IMR-90 (cell line): ENCODE results near the gene DIAPH2. TPM values are rescaled to one million over a fixed set of nuclear protein-coding genes. Genes with fewer than 3 reads are reported as not detected.

Experiments used
- ATAC-seq: fragments of 200-7000 bp; cut with Tn5 transposase; 2 replicates; pipeline ENCODE4 v1.9.1; 2020; ENCODE audit warnings: low read depth, mild to moderate bottlenecking, moderate library complexity
- BruUV-seq: library from RNA; stranded (reverse); fragments of 400-500 nt; replicated peaks from 2 replicates; lab custom pipeline; 2021; lab: Mats Ljungman, UMichigan
- CTCF ChIA-PET: fragments of 300-600 bp; formaldehyde crosslinking; extraction: SDS; loops from one replicate; lab custom pipeline; 2021; ENCODE audit warnings: antibody characterized with exemption; lab: Yijun Ruan, JAX
- POLR2A ChIA-PET: fragments of 300-600 bp; sonication (Branson Sonifier 250); formaldehyde crosslinking; loops from one replicate; lab custom pipeline; 2022; ENCODE audit warnings: antibody characterized with exemption; ENCODE audit not compliant: unreplicated experiment; lab: Charles Lee
- DNase-seq: peaks from one replicate; pipeline ENCODE4 v3.0.0; 2013
- H2AFZ ChIP-seq: replicated peaks from 2 replicates; pipeline ENCODE3; 2013; ENCODE audit warnings: low read length, mild to moderate bottlenecking; ENCODE audit not compliant: poor library complexity
- H2AK5ac ChIP-seq: 2 replicates; pipeline ENCODE4 v1.6.1; 2013; ENCODE audit warnings: low read depth, low read length, inconsistent platforms
- H2AK9ac ChIP-seq: replicated peaks from 2 replicates; pipeline ENCODE3; 2013; ENCODE audit warnings: mild to moderate bottlenecking, low read depth, low read length, moderate library complexity; ENCODE audit not compliant: poor library complexity
- H2BK120ac ChIP-seq: 2 replicates; pipeline ENCODE4 v1.6.1; 2013; ENCODE audit warnings: low read depth, low read length, inconsistent platforms
- H2BK15ac ChIP-seq: 3 replicates; pipeline ENCODE4 v1.6.1; 2013; ENCODE audit warnings: low read depth, low read length, inconsistent platforms
- H2BK20ac ChIP-seq: 2 replicates; pipeline ENCODE4 v1.6.1; 2013; ENCODE audit warnings: low read depth, mild to moderate bottlenecking, inconsistent platforms, low read length, moderate library complexity
- H2BK5ac ChIP-seq: 2 replicates; pipeline ENCODE4 v1.6.1; 2013; ENCODE audit warnings: mild to moderate bottlenecking, low read depth, low read length, inconsistent platforms; ENCODE audit not compliant: poor library complexity, severe bottlenecking
- H3K14ac ChIP-seq: replicated peaks from 2 replicates; pipeline ENCODE4 v1.6.1; 2013; ENCODE audit warnings: low read depth, low read length, inconsistent platforms
- H3K18ac ChIP-seq: 2 replicates; pipeline ENCODE4 v1.6.1; 2013; ENCODE audit warnings: low read depth, low read length, control low read depth
- H3K23ac ChIP-seq: 2 replicates; pipeline ENCODE4 v1.6.1; 2013; ENCODE audit warnings: low read depth, low read length, inconsistent platforms
- H3K27ac ChIP-seq: 2 replicates; pipeline ENCODE4 v1.5.1; 2013; ENCODE audit warnings: mild to moderate bottlenecking, control low read depth, low read length; ENCODE audit not compliant: insufficient read depth
- H3K27me3 ChIP-seq: 2 replicates; pipeline ENCODE4 v1.6.1; 2013; ENCODE audit warnings: low read length; ENCODE audit not compliant: control insufficient read depth, insufficient read depth
- H3K36me3 ChIP-seq: 2 replicates; pipeline ENCODE4 v1.6.1; 2013; ENCODE audit warnings: low read length, mixed read lengths; ENCODE audit not compliant: control insufficient read depth, insufficient read depth
- H3K4ac ChIP-seq: 2 replicates; pipeline ENCODE4 v1.6.1; 2013; ENCODE audit warnings: low read depth, low read length, inconsistent platforms
- H3K4me1 ChIP-seq: 2 replicates; pipeline ENCODE4 v1.6.1; 2013; ENCODE audit warnings: low read length, mixed read lengths; ENCODE audit not compliant: control insufficient read depth, insufficient read depth
- H3K4me2 ChIP-seq: 2 replicates; pipeline ENCODE4 v1.6.1; 2013; ENCODE audit warnings: low read depth, mild to moderate bottlenecking, control low read depth, low read length, moderate library complexity
- H3K4me3 ChIP-seq: 2 replicates; pipeline ENCODE4 v1.5.1; 2013; ENCODE audit warnings: low read depth, mild to moderate bottlenecking, control low read depth, low read length, moderate library complexity; ENCODE audit not compliant: insufficient read depth
- H3K56ac ChIP-seq: 2 replicates; pipeline ENCODE4 v1.6.1; 2013; ENCODE audit warnings: low read length, inconsistent platforms; ENCODE audit not compliant: insufficient read depth; ENCODE audit errors: extremely low read depth
- H3K79me1 ChIP-seq, 2 experiments: 2 replicates each; pipeline ENCODE4 v1.6.1; 2013; ENCODE audit warnings: low read length in 2 of 2, inconsistent platforms in 1 of 2, low read depth in 1 of 2
- H3K9ac ChIP-seq: 2 replicates; pipeline ENCODE4 v1.6.1; 2013; ENCODE audit warnings: low read depth, low read length, control low read depth
- H3K9me1 ChIP-seq: 2 replicates; pipeline ENCODE4 v1.6.1; 2013; ENCODE audit warnings: low read length, inconsistent platforms; ENCODE audit not compliant: insufficient read depth
- H3K9me3 ChIP-seq: 2 replicates; pipeline ENCODE4 v1.6.1; 2013; ENCODE audit warnings: low read length; ENCODE audit not compliant: control insufficient read depth, insufficient read depth
- H4K20me1 ChIP-seq: 2 replicates; pipeline ENCODE4 v1.6.1; 2013; ENCODE audit warnings: low read length, inconsistent platforms; ENCODE audit not compliant: insufficient read depth
- H4K5ac ChIP-seq: 2 replicates; pipeline ENCODE4 v1.6.1; 2013; ENCODE audit warnings: mild to moderate bottlenecking, low read depth, low read length, control low read depth
- H4K8ac ChIP-seq, 2 experiments: 2 replicates each; pipeline ENCODE4 v1.6.1; 2013; ENCODE audit warnings: low read depth in 2 of 2, low read length in 2 of 2, control low read depth in 1 of 2, inconsistent platforms in 1 of 2
- H4K91ac ChIP-seq: 2 replicates; pipeline ENCODE4 v1.6.1; 2013; ENCODE audit warnings: low read depth, low read length, inconsistent platforms; ENCODE audit not compliant: insufficient read depth
- CEBPB ChIP-seq: IDR thresholded peaks from 2 replicates; pipeline ENCODE4 v1.6.1; 2012; ENCODE audit warnings: low read depth, low read length, improper control_type of control experiment
- CHD1 ChIP-seq: IDR thresholded peaks from 2 replicates; pipeline ENCODE4 v1.6.1; 2012; ENCODE audit warnings: low read depth, low read length, improper control_type of control experiment
- MAFK ChIP-seq: IDR thresholded peaks from 2 replicates; pipeline ENCODE4 v1.6.1; 2012; ENCODE audit warnings: low read depth, low read length, improper control_type of control experiment
- NFE2L2 ChIP-seq: fragments of 150-350 bp; IDR thresholded peaks from 2 replicates; pipeline ENCODE4 v1.6.1; 2016; ENCODE audit warnings: low read depth, mild to moderate bottlenecking, low read length
- RFX5 ChIP-seq: IDR thresholded peaks from 2 replicates; pipeline ENCODE4 v1.8.0; 2012; ENCODE audit warnings: low read depth, mild to moderate bottlenecking, low read length, moderate library complexity
- SMC3 ChIP-seq: fragments of 150-350 bp; IDR thresholded peaks from 2 replicates; pipeline ENCODE4 v1.6.1; 2016; ENCODE audit warnings: low read depth, mild to moderate bottlenecking, antibody characterized with exemption, low read length, moderate library complexity
- WGBS, 2 experiments: methylation state at CpG; one replicate each; pipeline versions ENCODE4 v1.1.5 to v1.1.7; 2013; ENCODE audit warnings: missing lambda C conversion rate in 2 of 2; ENCODE audit not compliant: insufficient read length in 1 of 2; ENCODE audit errors: extremely low coverage in 2 of 2; 5-methylcytosine and 5-hydroxymethylcytosine counted together
- dilution Hi-C: fragments of 300-500 bp; cut with HindIII; formaldehyde crosslinking; loops from one replicate; pipeline ENCODE4 v1.14.3; 2018; ENCODE audit warnings: low sequenced_read_pairs; ENCODE audit not compliant: unreplicated experiment
- in situ Hi-C: fragments of 300-500 bp; cut with MboI; formaldehyde crosslinking; loops from 3 replicates; pipeline ENCODE4 v1.14.3; 2019; ENCODE audit warnings: low sequenced_read_pairs, inconsistent platforms, mixed read lengths
- intact Hi-C: fragments of 100-400 bp; cut with micrococcal nuclease; formaldehyde crosslinking; loops from 2 replicates; pipeline ENCODE4 v1.10.0; 2022
- polyA plus RNA-seq, 3 experiments: library from polyadenylated mRNA; depleted of rRNA; stranded (reverse); fragments of >200 nt; gene quantifications; 2 replicates each; pipeline ENCODE4 v1.2.3, GENCODE V29; 2012; ENCODE audit warnings: low replicate concordance in 1 of 3
- total RNA-seq: library from RNA; depleted of rRNA; stranded (reverse); fragments of >200 nt; gene quantifications from 2 replicates; pipeline ENCODE4 v1.2.3, GENCODE V29; 2012

The DIAPH2 gene
- total and polyA plus RNA-seq, 2 of the 4 experiments (the other 2 are of a cell fraction): 3.6 to 19.9 TPM

DNA sequence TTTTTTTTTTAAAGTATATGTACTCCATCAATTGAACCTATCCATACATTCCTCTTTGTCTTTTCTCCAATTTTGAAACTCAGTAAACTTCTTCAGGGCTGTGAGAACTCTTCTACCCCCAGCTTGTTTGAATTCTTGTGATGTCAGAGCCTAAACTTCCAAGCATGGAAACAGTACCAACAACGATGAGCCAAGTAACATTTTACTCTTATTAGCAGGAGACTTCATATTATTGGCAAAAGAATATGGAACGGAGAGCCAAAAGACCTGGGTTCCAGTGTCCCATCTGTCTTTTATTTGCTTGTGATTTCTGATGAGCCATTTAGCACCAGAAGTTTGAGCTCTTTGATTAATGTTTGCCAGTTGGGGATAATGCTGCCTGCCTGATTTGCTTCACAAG, 5.3 kb downstream of the DIAPH2 start:
- Histone ChIP-seq H3K27me3 (no peaks in the 10 kb centered on the region), H4K8ac (no peak overlapping the region), H3K56ac (no peak overlapping the region), H3K9ac (no peak overlapping the region), H4K20me1 (no peaks in the 10 kb centered on the region), H3K4me2 (no peak overlapping the region), H4K5ac (no peak overlapping the region), H3K79me1 (peaks cover 2 to 15% of the 10 kb centered on the region in 2 experiments; a peak in 2 of 4 replicates), H3K23ac (no peak overlapping the region), H2BK15ac (no peak overlapping the region), H3K18ac (no peak overlapping the region), H3K4me1 (no peaks in the 10 kb centered on the region; the same call in 1 of the 2 replicates), H3K4ac (no peak overlapping the region), H3K36me3 (no peaks in the 10 kb centered on the region), H2BK120ac (no peak overlapping the region), H2AFZ (no peak overlapping the region), H3K14ac (no peak overlapping the region), H2AK9ac (no peak overlapping the region), H4K91ac (no peak overlapping the region), H3K9me3 (no peaks in the 10 kb centered on the region), H2BK5ac (peak overlapping the region; percentile 5), H3K4me3 (no peak overlapping the region), H3K27ac (no peak overlapping the region), H3K9me1 (no peaks in the 10 kb centered on the region), H2AK5ac (no peak overlapping the region), H2BK20ac (no peak overlapping the region)
- ChIA-PET CTCF (no interaction called here), POLR2A (no interaction called here)
- WGBS, 2 experiments: no CpG with 5 or more reads among the region's 2 CpGs
- in situ Hi-C loops: no loop called here
- intact Hi-C loops: no loop called here
- dilution Hi-C loops: no loop called here
- no TSS peak for BruUV-seq
- no peak for TF ChIP-seq MAFK
- TF ChIP-seq CHD1: no peak
- TF ChIP-seq CEBPB: no peak
- TF ChIP-seq RFX5: no peak
- TF ChIP-seq SMC3: no peak
- TF ChIP-seq NFE2L2: no peak
- DNase-seq (peak; percentile 47), ATAC-seq (no peak)
